ENCODE measurements around the gene RFFL.

DNA sequence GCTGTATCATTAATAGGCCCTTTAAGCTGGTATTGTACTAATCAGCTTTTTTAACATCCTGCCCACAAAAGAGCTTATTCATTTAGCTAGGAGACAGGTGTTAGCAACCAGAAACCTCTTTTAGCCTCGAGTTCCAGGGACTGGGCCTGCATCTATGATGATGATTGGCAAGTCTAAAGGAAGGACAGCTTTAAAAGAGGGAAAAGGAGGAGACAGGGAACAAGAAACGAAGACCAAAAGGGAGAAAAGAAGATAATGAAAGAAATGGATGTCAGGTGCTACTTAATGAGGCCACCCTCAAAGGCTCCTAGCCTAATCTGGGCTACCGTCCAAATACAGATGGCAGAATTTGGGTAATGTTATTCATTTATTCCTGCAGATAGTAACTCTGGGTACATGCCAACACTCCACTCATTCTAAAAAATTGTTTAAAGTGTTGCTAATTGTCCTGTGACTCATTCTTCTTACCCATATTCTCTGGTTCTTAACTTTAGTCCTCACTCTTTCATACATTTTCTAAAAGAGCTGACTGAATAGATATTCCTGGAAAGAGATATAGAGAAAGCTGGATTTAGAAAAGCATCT is 18.7 kb upstream of the RFFL start:
- TF ChIP-seq, protein P1, sequence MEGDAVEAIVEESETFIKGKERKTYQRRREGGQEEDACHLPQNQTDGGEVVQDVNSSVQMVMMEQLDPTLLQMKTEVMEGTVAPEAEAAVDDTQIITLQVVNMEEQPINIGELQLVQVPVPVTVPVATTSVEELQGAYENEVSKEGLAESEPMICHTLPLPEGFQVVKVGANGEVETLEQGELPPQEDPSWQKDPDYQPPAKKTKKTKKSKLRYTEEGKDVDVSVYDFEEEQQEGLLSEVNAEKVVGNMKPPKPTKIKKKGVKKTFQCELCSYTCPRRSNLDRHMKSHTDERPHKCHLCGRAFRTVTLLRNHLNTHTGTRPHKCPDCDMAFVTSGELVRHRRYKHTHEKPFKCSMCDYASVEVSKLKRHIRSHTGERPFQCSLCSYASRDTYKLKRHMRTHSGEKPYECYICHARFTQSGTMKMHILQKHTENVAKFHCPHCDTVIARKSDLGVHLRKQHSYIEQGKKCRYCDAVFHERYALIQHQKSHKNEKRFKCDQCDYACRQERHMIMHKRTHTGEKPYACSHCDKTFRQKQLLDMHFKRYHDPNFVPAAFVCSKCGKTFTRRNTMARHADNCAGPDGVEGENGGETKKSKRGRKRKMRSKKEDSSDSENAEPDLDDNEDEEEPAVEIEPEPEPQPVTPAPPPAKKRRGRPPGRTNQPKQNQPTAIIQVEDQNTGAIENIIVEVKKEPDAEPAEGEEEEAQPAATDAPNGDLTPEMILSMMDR (IDR thresholded peaks at IDR 0.05), result no peak
- TF ChIP-seq POLR2A (IDR thresholded peaks at IDR 0.05), result no peak
